Spleen (tissue), 7 donors: ENCODE results near the gene MMP27.
"Not testable (repeated sequence)": the region's sequence is repeated elsewhere in the genome, so short reads cannot be mapped to it uniquely, and the experiment has no call there.

Source experiments
- POLR2A ChIP-seq, 3 donors: fragments of 450-650 bp; IDR thresholded peaks; one replicate each; pipeline ENCODE4 v1.5.1; 2017; ENCODE audit warnings: antibody characterized with exemption in 3 of 3, mild to moderate bottlenecking in 1 of 3
- POLR2AphosphoS5 ChIP-seq, 3 donors: sonication (generic); formaldehyde crosslinking; IDR thresholded peaks; one replicate each; pipeline ENCODE4 v1.5.1; 2017; ENCODE audit warnings: antibody characterized with exemption in 3 of 3
- TF ChIP-seq, protein P1 (sequence below), 11 experiments: fragments of 200-600 bp in 7 of 11; fragments of 450-650 bp in 4 of 11; sonication (generic) in 4 of 11; IDR thresholded peaks in 8 of 11; conservative IDR thresholded peaks in 3 of 11; 1 replicate in 7 of 11; 2 replicates in 4 of 11; pipeline versions ENCODE4 v1.4.0 to v1.8.0; 2016 to 2021; ENCODE audit warnings: antibody characterized with exemption in 11 of 11, inconsistent platforms in 4 of 11, mild to moderate bottlenecking in 1 of 11
- donor health status: DM: no; HTN: no; CAD: no; lungs with moderate emphysema.
- donor health status: DM: no; HTN: no; CAD: no.
- donor health status: DM: no; HTN: no; CAD: no.

DNA sequence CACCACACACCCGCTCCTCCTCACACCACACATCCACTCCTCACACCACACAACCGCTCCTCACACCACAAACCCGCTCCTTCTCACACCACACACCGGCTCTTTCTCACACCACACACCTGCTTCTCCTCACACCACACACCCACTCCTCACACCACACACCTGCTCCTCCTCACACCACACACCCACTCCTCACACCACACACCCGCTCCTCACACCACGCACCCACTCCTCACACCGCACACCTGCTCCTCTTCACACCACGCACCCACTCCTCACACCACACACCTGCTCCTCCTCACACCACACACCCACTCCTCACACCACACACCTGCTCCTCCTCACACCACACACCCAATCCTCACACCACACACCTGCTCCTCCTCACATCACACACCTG, 25.4 kb upstream of the MMP27 start:
- TF ChIP-seq, protein P1, sequence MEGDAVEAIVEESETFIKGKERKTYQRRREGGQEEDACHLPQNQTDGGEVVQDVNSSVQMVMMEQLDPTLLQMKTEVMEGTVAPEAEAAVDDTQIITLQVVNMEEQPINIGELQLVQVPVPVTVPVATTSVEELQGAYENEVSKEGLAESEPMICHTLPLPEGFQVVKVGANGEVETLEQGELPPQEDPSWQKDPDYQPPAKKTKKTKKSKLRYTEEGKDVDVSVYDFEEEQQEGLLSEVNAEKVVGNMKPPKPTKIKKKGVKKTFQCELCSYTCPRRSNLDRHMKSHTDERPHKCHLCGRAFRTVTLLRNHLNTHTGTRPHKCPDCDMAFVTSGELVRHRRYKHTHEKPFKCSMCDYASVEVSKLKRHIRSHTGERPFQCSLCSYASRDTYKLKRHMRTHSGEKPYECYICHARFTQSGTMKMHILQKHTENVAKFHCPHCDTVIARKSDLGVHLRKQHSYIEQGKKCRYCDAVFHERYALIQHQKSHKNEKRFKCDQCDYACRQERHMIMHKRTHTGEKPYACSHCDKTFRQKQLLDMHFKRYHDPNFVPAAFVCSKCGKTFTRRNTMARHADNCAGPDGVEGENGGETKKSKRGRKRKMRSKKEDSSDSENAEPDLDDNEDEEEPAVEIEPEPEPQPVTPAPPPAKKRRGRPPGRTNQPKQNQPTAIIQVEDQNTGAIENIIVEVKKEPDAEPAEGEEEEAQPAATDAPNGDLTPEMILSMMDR (IDR thresholded peaks at IDR 0.05 in 8 of 11, conservative IDR thresholded peaks at IDR 0.05 in 3 of 11) = not testable (repeated sequence)
- not testable (repeated sequence) for TF ChIP-seq POLR2A, POLR2AphosphoS5 (IDR thresholded peaks at IDR 0.05)
